Left renal pelvis (tissue), 4 donors: Measurements from ENCODE around the gene SEC24D. TPM values are rescaled to one million over a fixed set of nuclear protein-coding genes. Genes with fewer than 3 reads are reported as not detected.

Source experiments
- DNase-seq, 4 donors: peaks; one replicate each; pipeline ENCODE4 v3.0.0-alpha.2; 2013; ENCODE audit warnings: low read depth in 4 of 4, low spot score in 3 of 4
- polyA plus RNA-seq, 4 donors: library from polyadenylated mRNA; unstranded; fragments of 120-200 nt; gene quantifications; one replicate each; pipeline ENCODE4 v1.2.1, GENCODE V29; 2013; ENCODE audit not compliant: insufficient read length in 4 of 4

Gene SEC24D
- polyA plus RNA-seq, 4 donors: 35.0 to 80.2 (median 47.3) TPM

DNA sequence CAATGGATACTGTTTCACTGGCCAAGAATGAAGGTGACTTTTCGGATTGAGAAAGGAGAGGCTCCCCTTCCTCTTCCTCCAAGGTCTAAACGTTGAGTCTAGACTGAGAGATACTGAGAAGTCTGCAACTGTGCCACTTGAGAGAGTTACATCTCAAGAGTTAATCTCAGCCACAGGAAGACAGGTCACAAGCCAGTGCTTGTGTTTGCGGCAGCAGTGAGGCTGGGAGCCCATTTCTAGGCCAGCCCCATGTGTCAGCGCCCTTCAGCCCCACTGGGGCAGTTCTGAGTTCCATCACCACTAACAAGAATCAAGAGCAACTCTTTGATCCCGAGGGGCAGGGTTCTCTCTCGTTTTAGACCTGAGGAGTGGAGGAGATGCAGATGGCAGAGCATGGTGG is 7.3 kb upstream of the SEC24D start:
- no peak for DNase-seq

DNA sequence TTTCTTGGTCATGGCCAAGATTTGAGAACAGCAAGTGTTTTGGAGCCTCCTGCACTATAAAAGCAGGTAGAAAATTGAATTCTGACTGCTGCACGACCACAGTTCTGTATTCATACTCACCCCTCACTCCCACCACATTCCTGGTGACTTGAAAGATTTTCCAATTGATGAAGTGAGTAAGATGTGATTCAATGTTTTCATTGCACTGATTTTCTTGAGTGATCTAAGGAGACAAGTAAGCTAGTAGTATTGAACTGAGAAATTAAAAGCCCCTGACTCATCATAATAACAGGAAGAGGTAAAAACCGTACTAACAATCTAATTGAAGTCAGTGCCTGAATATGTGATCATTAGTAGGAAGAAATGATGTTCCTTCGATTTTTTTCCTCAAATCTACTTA is 6.1 kb upstream of the SEC24D start:
- no peak for DNase-seq

DNA sequence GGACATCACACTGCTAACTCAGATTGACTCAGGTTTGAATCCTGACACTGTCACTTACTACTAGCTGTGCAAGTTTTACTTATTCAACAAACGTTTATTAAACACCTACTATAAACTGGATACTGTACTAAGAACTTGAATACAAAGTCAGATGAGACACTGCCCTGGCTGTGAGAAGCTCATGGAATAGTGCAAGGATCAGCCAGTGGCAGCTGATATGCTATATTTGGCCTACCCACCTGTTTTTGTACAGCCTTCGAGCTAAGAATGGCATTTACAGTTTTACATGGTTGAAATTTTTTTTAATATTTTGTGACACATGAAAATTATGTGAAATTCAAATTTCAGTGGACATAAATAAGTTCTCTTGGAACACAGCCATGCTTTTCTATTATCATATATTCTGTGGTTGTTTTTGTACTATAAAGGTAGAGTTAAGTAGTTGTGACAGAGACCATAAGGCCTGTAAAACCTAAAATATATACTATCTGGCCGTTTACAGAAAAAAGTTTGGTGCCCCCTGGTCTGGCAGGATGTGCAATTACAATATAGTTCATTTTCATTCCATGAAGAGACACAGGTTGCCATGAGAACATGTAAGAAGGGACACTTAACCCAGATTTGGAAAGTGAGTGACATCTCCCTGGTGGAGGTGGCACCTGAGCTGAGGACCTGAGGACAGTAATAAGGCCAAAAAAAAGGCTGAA is 3.4 kb upstream of the SEC24D start:
- DNase-seq: no peak

GRCh38 chr4:118837121-118837507 is 1.2 kb upstream of the SEC24D start:
- no peak for DNase-seq

GRCh38 chr4:118836301-118837120 is 585 bp upstream of the SEC24D start:
- peak in 2 of 4 donors; percentile 35 to 39 for DNase-seq

- peak; percentile 49 to 66 (median 61) for DNase-seq
Measured at GRCh38 chr4:118834960-118835569, 861 bp downstream of the SEC24D start.

DNA sequence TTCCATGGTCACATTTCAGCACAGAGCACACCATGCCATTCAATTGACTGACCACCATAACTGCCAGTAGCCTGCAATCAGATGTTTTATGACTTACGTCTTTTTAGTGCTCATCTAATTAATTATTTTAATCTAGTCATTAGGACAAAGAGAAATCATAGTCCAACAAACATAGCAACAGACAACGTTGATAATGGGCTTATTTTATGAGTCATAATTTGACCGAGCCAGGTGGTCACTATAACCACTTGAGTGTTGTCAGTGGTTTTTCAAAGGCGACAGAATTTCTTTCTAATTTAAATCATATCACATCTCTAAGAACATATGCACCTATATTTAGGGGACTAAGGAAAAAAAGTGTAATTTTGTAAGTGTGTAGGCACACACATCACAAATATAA is 1.9 kb downstream of the SEC24D start:
- DNase-seq: no peak

DNA sequence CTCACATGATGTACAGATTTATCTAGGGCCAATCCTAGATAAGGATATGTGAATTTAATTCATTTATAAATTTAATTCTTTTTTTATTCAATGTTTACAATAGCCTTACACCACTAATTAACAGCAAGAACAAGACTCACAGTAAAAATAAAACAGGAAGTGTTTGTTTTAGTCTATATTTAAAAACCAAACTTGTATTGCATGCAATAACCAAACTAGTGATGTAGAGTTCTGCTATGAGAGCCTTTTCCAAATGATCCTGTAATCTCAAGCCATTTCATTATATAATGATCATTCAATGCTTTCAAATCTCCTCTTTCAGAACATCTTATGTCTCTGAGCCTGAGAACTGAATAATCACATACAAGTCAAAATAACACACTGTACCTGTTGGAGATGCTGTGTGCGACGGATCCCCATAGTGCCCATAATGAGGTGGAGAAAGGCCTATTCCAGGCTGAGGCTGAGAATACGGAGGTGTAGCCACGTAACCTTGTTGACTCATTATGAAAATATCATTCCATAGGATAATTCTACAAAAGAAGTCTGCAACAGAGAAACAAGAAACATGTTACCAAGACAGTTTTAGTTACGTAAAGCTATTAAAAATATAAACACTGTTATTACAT is 2.6 kb downstream of the SEC24D start:
- no peak for DNase-seq

DNA sequence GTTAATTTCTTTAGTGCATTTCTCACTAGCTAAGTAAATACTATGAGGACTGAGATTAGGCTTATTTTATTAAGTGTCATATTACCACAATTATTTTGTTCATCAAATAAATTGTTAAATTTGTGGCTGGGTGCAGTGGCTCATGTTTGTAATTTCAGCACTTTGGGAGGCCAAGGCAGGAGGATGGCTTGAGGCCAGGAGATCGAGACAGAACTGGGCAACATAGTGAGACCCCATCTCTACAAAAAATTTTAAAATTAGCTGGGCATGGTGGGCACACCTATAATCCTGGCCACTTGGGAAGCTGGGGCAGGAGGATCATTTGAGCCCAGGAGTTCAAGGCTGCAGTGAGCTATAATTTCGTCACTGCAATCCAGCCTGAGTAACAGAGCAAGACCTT is 6.8 kb downstream of the SEC24D start:
- no peak for DNase-seq

DNA sequence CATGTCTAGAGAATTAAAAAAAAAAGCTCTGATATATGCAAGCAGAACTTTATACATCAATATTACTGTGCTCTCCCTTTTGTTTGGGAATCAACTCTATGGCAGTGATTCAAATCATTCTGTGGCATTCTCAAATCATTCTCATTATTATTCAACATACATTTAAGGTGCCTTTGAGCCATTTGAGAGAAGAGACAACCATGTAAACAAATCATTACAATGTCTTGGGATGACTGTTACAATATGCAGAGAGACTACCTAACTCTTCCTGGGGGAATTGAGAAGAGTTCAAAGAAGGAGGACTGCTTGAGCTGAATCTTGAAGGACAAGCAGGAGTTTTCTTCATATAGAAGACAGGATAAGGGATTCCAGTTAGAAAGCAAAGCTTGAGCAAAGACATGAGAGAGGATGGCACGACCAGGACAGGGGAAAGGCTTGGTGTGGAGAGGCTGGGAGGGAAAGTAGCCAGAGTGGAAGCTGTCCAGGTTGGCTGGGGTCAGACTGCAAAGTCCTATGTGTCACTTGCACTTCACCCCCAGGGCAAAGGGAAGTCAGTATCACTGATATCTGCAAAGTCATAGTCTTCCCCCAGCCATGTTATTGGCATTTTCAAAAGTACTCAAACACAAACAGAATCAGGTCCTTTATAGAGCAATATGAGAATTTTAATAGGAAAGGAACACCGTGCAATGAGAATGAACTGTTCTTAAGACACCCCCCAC is 9.0 kb downstream of the SEC24D start:
- no peak for DNase-seq

- no peak for DNase-seq
Measured at GRCh38 chr4:118825799-118826198, 10.1 kb downstream of the SEC24D start.

- DNase-seq: no peak
Measured at GRCh38 chr4:118824141-118824540, 11.8 kb downstream of the SEC24D start.

- DNase-seq: no peak
Measured at GRCh38 chr4:118823471-118823870, 12.5 kb downstream of the SEC24D start.

GRCh38 chr4:118821590-118822293 is 14.2 kb downstream of the SEC24D start:
- DNase-seq: no peak

DNA sequence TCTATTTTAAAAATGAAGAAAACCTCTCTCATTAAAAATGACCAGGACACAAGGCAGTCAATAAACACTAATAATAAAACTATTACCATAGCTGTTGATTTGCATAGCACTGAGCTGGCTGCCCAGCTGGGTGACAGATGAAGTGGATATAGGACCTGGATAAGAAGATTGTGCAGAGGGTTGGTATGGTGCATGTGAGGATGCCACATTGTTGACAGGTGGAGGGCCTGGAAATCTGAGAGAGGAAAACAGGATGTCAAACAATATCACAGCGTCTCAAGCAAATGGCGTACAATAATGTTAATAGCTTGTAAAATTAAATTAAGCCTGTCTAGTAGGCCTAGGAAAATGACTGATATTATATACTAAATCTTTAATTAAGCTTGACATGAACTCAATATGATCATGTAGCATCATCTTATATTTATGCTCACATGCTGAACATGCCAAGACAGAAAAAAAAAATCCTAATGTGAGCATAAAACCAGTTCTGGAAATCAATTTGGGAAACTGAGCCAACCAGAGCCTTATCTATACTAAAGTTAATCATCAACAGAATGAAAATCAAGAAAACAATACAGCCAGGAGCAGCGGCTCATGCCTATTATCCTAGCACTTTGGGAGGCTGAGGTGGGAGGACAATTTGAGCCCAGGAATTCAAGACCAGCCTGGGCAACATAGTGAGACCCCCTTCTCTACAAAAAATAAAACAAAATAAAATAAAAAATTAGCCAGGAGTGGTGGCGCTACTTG is 18.6 kb downstream of the SEC24D start:
- no peak for DNase-seq

DNA sequence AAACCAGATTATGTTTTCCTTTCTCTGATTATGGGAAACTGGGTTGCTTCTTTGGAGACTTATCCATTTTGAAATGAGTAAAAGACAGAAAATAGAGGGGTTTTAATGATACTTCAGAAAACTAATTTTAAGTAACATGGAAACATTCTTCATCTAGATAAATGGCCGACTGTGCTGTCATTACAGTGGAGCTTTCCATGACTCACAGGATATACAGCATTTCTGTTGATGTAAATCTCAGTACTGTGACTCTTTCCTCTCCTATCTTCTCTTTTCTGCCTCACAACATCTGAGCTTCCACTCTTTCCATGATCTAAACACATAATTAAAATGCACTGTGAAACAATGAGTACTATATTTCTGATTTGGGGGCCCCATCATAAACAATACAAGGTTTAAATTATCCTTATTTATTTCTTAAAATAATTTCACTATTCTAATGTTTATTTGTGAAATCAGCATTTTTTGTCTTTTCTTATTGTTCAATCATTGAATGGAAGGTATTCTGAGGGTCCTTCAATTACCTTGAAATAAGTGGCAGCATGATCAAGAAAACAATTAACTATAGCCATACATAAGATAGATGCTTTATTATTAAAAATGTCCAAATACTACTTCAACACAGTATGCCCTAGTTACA is 19.3 kb downstream of the SEC24D start:
- no peak for DNase-seq

GRCh38 chr4:118814891-118815290 is 21.0 kb downstream of the SEC24D start:
- no peak for DNase-seq

GRCh38 chr4:118814058-118814457 is 21.9 kb downstream of the SEC24D start:
- DNase-seq: no peak

DNA sequence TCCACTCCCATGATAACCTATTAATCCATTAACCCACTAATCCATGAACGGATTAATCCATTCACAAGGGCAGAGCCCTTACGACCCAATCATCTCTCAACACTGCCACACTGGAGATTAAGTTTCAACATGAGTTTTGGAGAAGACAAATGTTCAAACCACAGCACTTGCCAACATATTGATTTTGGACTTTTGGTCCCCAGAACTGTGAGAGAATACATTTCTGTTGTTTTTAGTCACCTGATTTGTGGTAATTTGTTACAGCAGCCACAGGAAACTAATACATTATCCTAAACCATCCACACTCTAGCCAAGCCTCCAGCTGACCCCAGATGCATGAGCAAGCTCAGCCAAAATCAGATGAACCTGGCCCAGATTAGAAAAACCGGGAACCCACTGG is 22.4 kb downstream of the SEC24D start:
- DNase-seq: no peak
